ENCODE data around the gene WWOX.

Gene WWOX

DNA sequence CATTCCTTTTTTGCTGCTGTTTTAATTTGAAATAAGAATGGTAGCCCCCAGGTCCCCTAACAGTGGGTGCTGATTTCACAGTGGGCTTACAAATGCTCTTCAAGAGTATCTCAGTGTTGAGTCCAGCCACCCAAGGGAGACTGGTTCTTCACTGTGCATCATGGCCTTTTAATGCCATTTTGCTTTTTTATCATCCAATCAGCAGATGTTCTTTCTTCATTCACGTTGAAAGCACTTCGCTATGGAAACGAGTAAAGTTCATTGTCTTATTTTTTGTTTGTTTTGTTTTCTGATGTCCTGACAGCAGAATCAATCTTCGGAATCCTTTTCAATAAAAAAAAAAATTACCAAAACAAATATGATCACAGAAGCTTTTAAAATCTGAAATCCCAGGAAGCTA is 1072.0 kb downstream of the WWOX start:
- intact Hi-C loops (cut with DNase I; ENCODE audit: low total_unique reads) = no loop called here
- Histone ChIP-seq H3K36me3 (no peaks in the 10 kb centered on the region), H3K27ac (no peak overlapping the region), H3K9me3 (peaks cover 0 to 7% (median 0%) of the 10 kb centered on the region in 3 donors), H3K27me3 (no peaks in the 10 kb centered on the region), H3K4me1 (peaks cover 0 to 23% (median 0%) of the 10 kb centered on the region in 4 donors), H3K4me3 (no peak overlapping the region)
- TF ChIP-seq, protein P1, sequence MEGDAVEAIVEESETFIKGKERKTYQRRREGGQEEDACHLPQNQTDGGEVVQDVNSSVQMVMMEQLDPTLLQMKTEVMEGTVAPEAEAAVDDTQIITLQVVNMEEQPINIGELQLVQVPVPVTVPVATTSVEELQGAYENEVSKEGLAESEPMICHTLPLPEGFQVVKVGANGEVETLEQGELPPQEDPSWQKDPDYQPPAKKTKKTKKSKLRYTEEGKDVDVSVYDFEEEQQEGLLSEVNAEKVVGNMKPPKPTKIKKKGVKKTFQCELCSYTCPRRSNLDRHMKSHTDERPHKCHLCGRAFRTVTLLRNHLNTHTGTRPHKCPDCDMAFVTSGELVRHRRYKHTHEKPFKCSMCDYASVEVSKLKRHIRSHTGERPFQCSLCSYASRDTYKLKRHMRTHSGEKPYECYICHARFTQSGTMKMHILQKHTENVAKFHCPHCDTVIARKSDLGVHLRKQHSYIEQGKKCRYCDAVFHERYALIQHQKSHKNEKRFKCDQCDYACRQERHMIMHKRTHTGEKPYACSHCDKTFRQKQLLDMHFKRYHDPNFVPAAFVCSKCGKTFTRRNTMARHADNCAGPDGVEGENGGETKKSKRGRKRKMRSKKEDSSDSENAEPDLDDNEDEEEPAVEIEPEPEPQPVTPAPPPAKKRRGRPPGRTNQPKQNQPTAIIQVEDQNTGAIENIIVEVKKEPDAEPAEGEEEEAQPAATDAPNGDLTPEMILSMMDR (IDR thresholded peaks at IDR 0.05) = no peak
- no peak for DNase-seq

DNA sequence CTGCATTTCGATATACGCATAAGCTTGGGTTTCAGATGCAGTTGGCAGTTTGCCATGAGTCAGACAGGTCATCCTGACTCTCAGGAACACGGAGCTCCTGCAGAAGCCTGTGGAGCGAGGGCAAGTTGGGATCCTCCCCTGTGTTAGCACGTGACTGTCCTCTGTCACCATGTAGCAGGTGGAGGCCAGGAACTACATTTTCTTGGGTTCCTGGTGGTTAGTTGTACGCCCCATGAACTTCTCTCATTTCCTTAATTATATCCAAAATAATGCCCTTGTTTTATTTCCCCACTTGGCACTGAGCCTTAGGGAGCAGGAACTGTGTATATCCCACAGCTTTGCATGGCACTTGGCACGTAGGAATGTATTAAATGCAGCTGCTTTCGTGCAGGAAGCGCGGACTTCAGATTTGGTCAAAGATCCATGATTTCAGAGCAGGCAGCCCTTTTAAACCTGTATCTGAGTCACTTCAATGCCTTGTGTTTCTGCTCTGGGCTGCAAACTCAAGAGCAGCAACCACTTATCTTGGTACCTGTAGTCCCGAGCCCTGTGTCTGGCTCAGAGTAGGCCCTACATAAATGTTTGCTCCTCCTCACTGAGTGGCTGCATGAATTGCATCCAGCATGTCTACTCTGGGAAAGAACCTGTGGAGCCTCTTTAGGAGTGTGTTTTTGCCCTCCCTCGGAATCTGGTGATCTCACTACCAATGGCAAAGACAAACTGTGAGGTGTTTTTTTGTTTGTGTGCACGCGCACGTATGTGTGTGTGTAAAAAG is 1072.7 kb downstream of the WWOX start:
- Histone ChIP-seq H3K4me1 (peaks cover 0 to 23% (median 0%) of the 10 kb centered on the region in 4 donors), H3K4me3 (no peak overlapping the region), H3K27me3 (no peaks in the 10 kb centered on the region), H3K9me3 (peaks cover 0 to 7% (median 0%) of the 10 kb centered on the region in 3 donors), H3K36me3 (no peaks in the 10 kb centered on the region), H3K27ac (no peak overlapping the region)
- no peak for DNase-seq
- TF ChIP-seq, protein P1 (IDR thresholded peaks at IDR 0.05) = no peak
- intact Hi-C loops (cut with DNase I; ENCODE audit: low total_unique reads) = no loop called here

DNA sequence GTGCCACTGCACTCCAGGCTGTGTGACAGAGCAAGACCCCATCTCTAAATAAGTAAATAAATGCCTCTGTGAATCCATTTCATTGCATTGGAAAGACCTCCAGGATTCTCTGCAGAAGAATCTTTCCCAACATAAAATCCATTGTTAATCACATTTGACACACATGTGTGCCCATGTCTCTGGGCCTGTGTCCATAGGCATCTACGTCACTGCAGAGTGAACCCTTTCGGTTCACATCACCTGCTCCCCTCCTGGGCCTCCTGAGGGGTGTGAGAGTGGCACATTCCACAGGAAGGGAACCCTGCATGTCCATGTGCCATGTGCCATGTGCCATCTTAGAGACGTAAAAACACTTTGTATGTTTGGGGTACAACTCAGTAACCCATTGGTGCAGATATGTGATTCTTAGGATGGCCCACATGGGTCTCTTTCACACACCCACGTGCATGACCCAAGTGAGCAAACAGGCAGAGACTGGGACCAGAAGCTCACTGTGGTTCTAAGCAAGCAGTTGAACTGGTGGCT is 1073.6 kb downstream of the WWOX start:
- Histone ChIP-seq H3K4me1 (peaks cover 0 to 23% (median 0%) of the 10 kb centered on the region in 4 donors), H3K36me3 (no peaks in the 10 kb centered on the region), H3K9me3 (peaks cover 0 to 7% (median 0%) of the 10 kb centered on the region in 3 donors), H3K27me3 (no peaks in the 10 kb centered on the region), H3K27ac (no peak overlapping the region), H3K4me3 (no peak overlapping the region)
- TF ChIP-seq, protein P1 (IDR thresholded peaks at IDR 0.05) = no peak
- intact Hi-C loops (cut with DNase I; ENCODE audit: low total_unique reads) = no loop called here
- no peak for DNase-seq

DNA sequence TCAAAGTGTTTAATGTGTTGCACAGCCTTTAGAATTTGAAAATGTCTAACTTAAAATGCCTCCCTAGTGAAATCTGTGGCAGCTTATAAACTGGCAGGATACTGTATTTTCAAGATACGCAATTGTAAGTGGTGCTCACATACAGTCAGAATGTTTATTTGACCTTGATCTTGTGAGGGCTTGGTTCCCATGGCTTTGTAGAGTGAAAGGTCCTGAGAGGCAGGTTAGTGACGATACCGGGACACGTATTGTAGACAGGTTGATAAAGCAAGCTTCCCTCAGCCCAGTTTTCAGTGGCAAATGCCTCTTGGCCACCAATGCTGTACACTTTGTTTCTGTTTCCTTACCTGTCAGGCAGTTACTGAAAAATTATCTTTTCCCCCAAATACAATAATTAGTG is 1074.5 kb downstream of the WWOX start:
- no peaks in the 10 kb centered on the region for H3K36me3 ChIP-seq
- H3K4me3 ChIP-seq = no peak overlapping the region
- TF ChIP-seq, protein P1 (IDR thresholded peaks at IDR 0.05) = no peak
- intact Hi-C loops (cut with DNase I; ENCODE audit: low total_unique reads) = no loop called here
- H3K9me3 ChIP-seq = peaks cover 0 to 7% (median 0%) of the 10 kb centered on the region in 3 donors
- no peak for DNase-seq
- H3K4me1 ChIP-seq = peaks cover 0 to 23% (median 0%) of the 10 kb centered on the region in 4 donors
- H3K27ac ChIP-seq = no peak overlapping the region
- H3K27me3 ChIP-seq = no peaks in the 10 kb centered on the region

DNA sequence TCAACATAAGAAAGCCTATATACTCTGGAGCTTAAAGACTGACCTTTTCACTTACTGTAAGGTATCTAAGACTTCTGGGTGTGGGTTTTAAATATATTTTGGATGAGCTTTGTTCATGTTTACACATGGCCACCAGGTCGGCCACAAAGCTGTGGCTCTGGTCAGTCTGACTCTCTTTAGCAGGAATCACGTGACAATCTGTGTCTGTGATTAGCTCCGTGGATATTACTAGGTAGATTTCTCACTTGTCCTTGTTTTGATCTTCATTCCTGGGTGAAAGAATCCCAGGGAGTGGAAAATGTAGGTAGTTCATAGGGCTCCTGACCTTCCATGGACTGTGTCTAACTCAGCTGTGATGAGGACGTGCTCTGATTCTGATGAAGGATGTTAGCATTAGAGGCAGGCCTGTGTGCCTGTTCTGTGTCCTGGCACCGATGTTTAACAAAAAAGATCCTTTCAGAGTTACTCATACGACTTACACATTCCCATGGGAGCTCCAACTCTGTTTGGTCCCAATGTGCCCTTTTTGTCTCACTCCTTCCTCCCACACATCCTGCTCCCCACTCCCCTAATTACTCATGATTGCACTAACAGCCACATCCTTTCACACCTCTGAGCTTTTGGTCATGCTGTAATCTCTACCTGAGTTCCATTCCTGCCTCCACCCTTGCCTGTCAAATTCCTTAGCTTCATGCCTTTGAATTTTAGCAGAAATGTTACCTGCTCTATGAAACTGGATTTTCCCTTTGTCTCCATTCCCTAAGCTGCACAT is 1076.0 kb downstream of the WWOX start:
- intact Hi-C loops (cut with DNase I; ENCODE audit: low total_unique reads) = no loop called here
- Histone ChIP-seq H3K27ac (no peak overlapping the region), H3K27me3 (no peaks in the 10 kb centered on the region), H3K36me3 (no peaks in the 10 kb centered on the region), H3K4me3 (no peak overlapping the region), H3K4me1 (peaks cover 0 to 10% (median 0%) of the 10 kb centered on the region in 4 donors), H3K9me3 (peaks cover 0 to 9% (median 8%) of the 10 kb centered on the region in 3 donors)
- TF ChIP-seq, protein P1 (IDR thresholded peaks at IDR 0.05) = no peak
- no peak for DNase-seq

All from tibial artery (tissue), 4 donors.